ENCODE data around the gene BEND7. TPM values are rescaled to one million over a fixed set of nuclear protein-coding genes. Genes with fewer than 3 reads are reported as not detected.
A peak's percentile ranks its signal among the peaks of the same experiment; 100 is the strongest.

Gene BEND7
- total and polyA plus RNA-seq, 2 of the 8 experiments (the other 6 are each of a cell fraction or from before 2014, with no cell fraction given) = 1.9 to 8.2 TPM

- TF ChIP-seq KDM4A (IDR thresholded peaks at IDR 0.05; ENCODE audit: low read depth, low read length, severe bottlenecking) (no peak), E2F6 (IDR thresholded peaks at IDR 0.05) (0 out of 2 replicates have a peak, but pooled peaks have one; percentile 25), MAX (IDR thresholded peaks at IDR 0.05) (peak; percentile 75), YY1 (IDR thresholded peaks at IDR 0.05; ENCODE audit: low read depth, low read length) (0 out of 2 replicates have a peak, but pooled peaks have one; percentile 10)
- Histone ChIP-seq H2BK120ac (replicated peaks; ENCODE audit: low read depth, low read length) (no peak overlapping the region), H3K27ac (ENCODE audit: low read depth, low read length) (no peak overlapping the region), H2BK15ac (ENCODE audit: low read length) (no peak overlapping the region), H2AFZ (ENCODE audit: low read length) (peak overlapping the region; percentile 59; the same call in 1 of the 2 replicates), H2BK12ac (ENCODE audit: low read depth, low read length) (0 out of 2 replicates have a peak overlapping the region, but pooled peaks have one; percentile 85), H3K27me3 (replicated peaks in 1 of 4; ENCODE audit: control insufficient read depth in 3 of 4, extremely low read depth in 1 of 4, insufficient read depth in 3 of 4, low read length in 3 of 4) (no peaks in the 10 kb centered on the region; a peak in 1 of 7 replicates), H3K4me3 (ENCODE audit: extremely low read depth in 1 of 4, insufficient read depth in 2 of 4, low read depth in 3 of 4, low read length in 4 of 4) (no peak overlapping the region), H3K4me2 (ENCODE audit: insufficient read depth in 1 of 2, low read depth in 2 of 2, low read length in 2 of 2) (no peak overlapping the region), H3K36me3 (ENCODE audit: control insufficient read depth in 2 of 4, insufficient read depth in 4 of 4, low read length in 3 of 4) (peaks cover 0 to 6% (median 0%) of the 10 kb centered on the region in 4 experiments; a peak in 1 of 8 replicates), H4K5ac (ENCODE audit: insufficient read length, low read depth, low read length) (no peak overlapping the region), H2BK20ac (ENCODE audit: low read length) (peak overlapping the region; percentile 92; the same call in 1 of the 2 replicates), H3K9ac (replicated peaks in 1 of 4; ENCODE audit: extremely low read depth in 1 of 4, low read depth in 3 of 4, low read length in 3 of 4) (no peak overlapping the region), H4K91ac (replicated peaks; ENCODE audit: insufficient read length, low read length) (no peak overlapping the region), H3K9me3 (ENCODE audit: insufficient read depth in 2 of 2, low read depth in 1 of 2, low read length in 1 of 2) (peaks cover 5 to 6% of the 10 kb centered on the region in 2 experiments; a peak in 3 of 4 replicates), H3K23ac (ENCODE audit: insufficient read length) (no peak overlapping the region), H3K18ac (ENCODE audit: extremely low read depth, low read length) (peak overlapping the region; percentile 64; the same call in 1 of the 2 replicates), H4K8ac (ENCODE audit: extremely low read depth, insufficient read depth, low read length) (no peak overlapping the region), H3K56ac (replicated peaks; ENCODE audit: insufficient read length, low read depth, low read length) (no peak overlapping the region), H3K4me1 (replicated peaks in 1 of 4; ENCODE audit: control insufficient read depth in 3 of 4, insufficient read depth in 4 of 4, low read length in 3 of 4) (peaks cover 0 to 7% (median under 1%) of the 10 kb centered on the region in 4 experiments; a peak in 3 of 7 replicates), H3K14ac (ENCODE audit: insufficient read length) (no peak overlapping the region), H2BK5ac (ENCODE audit: low read depth, low read length) (peak overlapping the region; percentile 82; the same call in 1 of the 2 replicates), H3K4ac (replicated peaks; ENCODE audit: insufficient read length, low read depth, low read length) (no peak overlapping the region), H3K79me2 (ENCODE audit: control insufficient read depth in 1 of 2, insufficient read depth in 2 of 2, low read length in 2 of 2) (no peaks in the 10 kb centered on the region), H4K20me1 (replicated peaks in 1 of 2; ENCODE audit: control insufficient read depth in 1 of 2, insufficient read depth in 2 of 2, low read length in 2 of 2) (no peaks in the 10 kb centered on the region), H3K23me2 (ENCODE audit: low read depth, low read length) (no peaks in the 10 kb centered on the region), H2AK5ac (ENCODE audit: low read depth, low read length) (no peak overlapping the region), H3K79me1 (ENCODE audit: low read depth, low read length) (no peaks in the 10 kb centered on the region)
- 60% methylated on average over 5 of the region's 5 CpGs; no CpG with 5 or more reads in 1 of the 2 experiments for WGBS, 2 experiments (ENCODE audit: extremely low coverage in 1 of 2, insufficient coverage in 1 of 2, insufficient read length in 1 of 2, insufficient replicate concordance in 2 of 2, low coverage in 1 of 2, low lambda C conversion rate in 2 of 2, missing lambda C conversion rate in 1 of 2)
- DNase-seq (ENCODE audit: low read depth in 1 of 2, low spot score in 2 of 2) (no peak), FAIRE-seq (no peak)
- POLR2A ChIA-PET (ENCODE audit: partially characterized antibody) = interaction anchor here (0.6 to 2.5 kb wide), 4 partner anchors 17 to 1315 kb away, joined by 3 to 15 read pairs (median 4); no protein-coding TSS in a partner anchor
- CTCF ChIA-PET (ENCODE audit: partially characterized antibody) = interaction anchor here (0.6 to 7.3 kb wide), 6 partner anchors 11 to 110 kb away, joined by 3 to 58 read pairs (median 5); no protein-coding TSS in a partner anchor
Measured at GRCh38 chr10:13404791-13405190, 124.0 kb downstream of the BEND7 start.
